Measurements from ENCODE around the gene TMEM97. TPM values are rescaled to one million over a fixed set of nuclear protein-coding genes. Genes with fewer than 3 reads are reported as not detected.

Gene TMEM97
- polyA plus RNA-seq, 1 donor from 2014 or later, result 16.9 TPM

- H3K4me2 ChIP-seq (ENCODE audit: low read length), result no peak overlapping the region
- no peak overlapping the region for H2AFZ ChIP-seq (ENCODE audit: low read depth, low read length)
- no peak overlapping the region for H3K4me3 ChIP-seq (ENCODE audit: low read length)
- no peaks in the 10 kb centered on the region for H4K20me1 ChIP-seq (ENCODE audit: insufficient read depth)
- no peaks in the 10 kb centered on the region for H3K9me3 ChIP-seq (ENCODE audit: low read length)
- H3K36me3 ChIP-seq (ENCODE audit: insufficient read depth, low read length), result no peaks in the 10 kb centered on the region
- no peak for TF ChIP-seq RAD21 (conservative IDR thresholded peaks at IDR 0.05)
- TF ChIP-seq POLR2AphosphoS5 (IDR thresholded peaks at IDR 0.05), result no peak
- TF ChIP-seq MXI1 (conservative IDR thresholded peaks at IDR 0.05; ENCODE audit: poor library complexity, severe bottlenecking), result no peak
- TF ChIP-seq EZH2 (IDR thresholded peaks at IDR 0.05; ENCODE audit: borderline replicate concordance, insufficient read depth, low read length, poor library complexity, severe bottlenecking), result no peak
- no peak for TF ChIP-seq TAF1 (IDR thresholded peaks at IDR 0.05; ENCODE audit: low read depth)
- TF ChIP-seq REST (IDR thresholded peaks at IDR 0.05; ENCODE audit: borderline replicate concordance), result no peak
- TF ChIP-seq SMC3 (conservative IDR thresholded peaks at IDR 0.05; ENCODE audit: poor library complexity), result no peak
- no peak for TF ChIP-seq EP300 (conservative IDR thresholded peaks at IDR 0.05; ENCODE audit: poor library complexity, severe bottlenecking)
- TF ChIP-seq, protein P1, sequence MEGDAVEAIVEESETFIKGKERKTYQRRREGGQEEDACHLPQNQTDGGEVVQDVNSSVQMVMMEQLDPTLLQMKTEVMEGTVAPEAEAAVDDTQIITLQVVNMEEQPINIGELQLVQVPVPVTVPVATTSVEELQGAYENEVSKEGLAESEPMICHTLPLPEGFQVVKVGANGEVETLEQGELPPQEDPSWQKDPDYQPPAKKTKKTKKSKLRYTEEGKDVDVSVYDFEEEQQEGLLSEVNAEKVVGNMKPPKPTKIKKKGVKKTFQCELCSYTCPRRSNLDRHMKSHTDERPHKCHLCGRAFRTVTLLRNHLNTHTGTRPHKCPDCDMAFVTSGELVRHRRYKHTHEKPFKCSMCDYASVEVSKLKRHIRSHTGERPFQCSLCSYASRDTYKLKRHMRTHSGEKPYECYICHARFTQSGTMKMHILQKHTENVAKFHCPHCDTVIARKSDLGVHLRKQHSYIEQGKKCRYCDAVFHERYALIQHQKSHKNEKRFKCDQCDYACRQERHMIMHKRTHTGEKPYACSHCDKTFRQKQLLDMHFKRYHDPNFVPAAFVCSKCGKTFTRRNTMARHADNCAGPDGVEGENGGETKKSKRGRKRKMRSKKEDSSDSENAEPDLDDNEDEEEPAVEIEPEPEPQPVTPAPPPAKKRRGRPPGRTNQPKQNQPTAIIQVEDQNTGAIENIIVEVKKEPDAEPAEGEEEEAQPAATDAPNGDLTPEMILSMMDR (IDR thresholded peaks at IDR 0.05; ENCODE audit: poor library complexity, severe bottlenecking), result no peak
- no peaks in the 10 kb centered on the region for H3K27me3 ChIP-seq (ENCODE audit: insufficient read depth, low read depth, low read length)
- H3K79me2 ChIP-seq (replicated peaks; ENCODE audit: insufficient read depth, low read length), result no peaks in the 10 kb centered on the region
- H3F3A ChIP-seq (ENCODE audit: insufficient read depth, low read length, poor library complexity, severe bottlenecking), result no peaks in the 10 kb centered on the region
- H3K27ac ChIP-seq (ENCODE audit: low read length), result no peak overlapping the region
- no peaks in the 10 kb centered on the region for H3K9me2 ChIP-seq (ENCODE audit: insufficient read depth, low read length)
- H3K9ac ChIP-seq (ENCODE audit: low read length), result no peak overlapping the region
Measured at GRCh38 chr17:28295677-28296578, 23.1 kb upstream of the TMEM97 start.

DNA sequence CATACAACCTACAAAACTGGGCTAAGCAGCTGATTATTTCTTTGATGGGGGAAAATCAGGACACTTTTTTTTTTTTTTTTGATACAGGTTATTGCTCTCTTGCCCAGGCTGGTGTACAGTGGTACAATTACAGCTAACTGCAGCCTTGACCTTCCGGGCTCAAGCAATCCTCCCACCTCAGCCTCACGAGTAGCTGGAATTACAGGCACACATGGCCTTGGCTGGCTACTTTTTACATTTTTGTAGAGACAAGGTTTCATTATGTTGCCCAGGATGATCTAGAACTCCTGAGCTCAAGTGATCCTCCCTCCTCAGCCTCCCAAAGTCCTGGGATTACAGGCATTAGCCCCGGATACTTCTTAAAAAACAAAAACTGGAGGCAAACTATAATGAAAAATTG is 20.6 kb upstream of the TMEM97 start:
- H3K79me2 ChIP-seq (replicated peaks; ENCODE audit: insufficient read depth, low read length), result no peaks in the 10 kb centered on the region
- no peaks in the 10 kb centered on the region for H3K9me3 ChIP-seq (ENCODE audit: low read length)
- TF ChIP-seq EZH2 (IDR thresholded peaks at IDR 0.05; ENCODE audit: borderline replicate concordance, insufficient read depth, low read length, poor library complexity, severe bottlenecking), result no peak
- TF ChIP-seq SMC3 (conservative IDR thresholded peaks at IDR 0.05; ENCODE audit: poor library complexity), result no peak
- TF ChIP-seq, protein P1 (IDR thresholded peaks at IDR 0.05; ENCODE audit: poor library complexity, severe bottlenecking), result no peak
- no peak for TF ChIP-seq REST (IDR thresholded peaks at IDR 0.05; ENCODE audit: borderline replicate concordance)
- no peak for TF ChIP-seq EP300 (conservative IDR thresholded peaks at IDR 0.05; ENCODE audit: poor library complexity, severe bottlenecking)
- TF ChIP-seq POLR2AphosphoS5 (IDR thresholded peaks at IDR 0.05), result no peak
- no peak for TF ChIP-seq RAD21 (conservative IDR thresholded peaks at IDR 0.05)
- TF ChIP-seq TAF1 (IDR thresholded peaks at IDR 0.05; ENCODE audit: low read depth), result no peak
- no peak for TF ChIP-seq MXI1 (conservative IDR thresholded peaks at IDR 0.05; ENCODE audit: poor library complexity, severe bottlenecking)
- H3F3A ChIP-seq (ENCODE audit: insufficient read depth, low read length, poor library complexity, severe bottlenecking), result no peaks in the 10 kb centered on the region
- H3K27ac ChIP-seq (ENCODE audit: low read length), result no peak overlapping the region
- no peak overlapping the region for H3K9ac ChIP-seq (ENCODE audit: low read length)
- no peaks in the 10 kb centered on the region for H3K36me3 ChIP-seq (ENCODE audit: insufficient read depth, low read length)
- H3K9me2 ChIP-seq (ENCODE audit: insufficient read depth, low read length), result no peaks in the 10 kb centered on the region
- H4K20me1 ChIP-seq (ENCODE audit: insufficient read depth), result no peaks in the 10 kb centered on the region
- no peak overlapping the region for H3K4me3 ChIP-seq (ENCODE audit: low read length)
- H3K27me3 ChIP-seq (ENCODE audit: insufficient read depth, low read depth, low read length), result no peaks in the 10 kb centered on the region
- H2AFZ ChIP-seq (ENCODE audit: low read depth, low read length), result no peak overlapping the region
- no peak overlapping the region for H3K4me2 ChIP-seq (ENCODE audit: low read length)

Data from neural cell (in vitro differentiated cells).